Measurements from ENCODE around the gene NR2F1.

DNA sequence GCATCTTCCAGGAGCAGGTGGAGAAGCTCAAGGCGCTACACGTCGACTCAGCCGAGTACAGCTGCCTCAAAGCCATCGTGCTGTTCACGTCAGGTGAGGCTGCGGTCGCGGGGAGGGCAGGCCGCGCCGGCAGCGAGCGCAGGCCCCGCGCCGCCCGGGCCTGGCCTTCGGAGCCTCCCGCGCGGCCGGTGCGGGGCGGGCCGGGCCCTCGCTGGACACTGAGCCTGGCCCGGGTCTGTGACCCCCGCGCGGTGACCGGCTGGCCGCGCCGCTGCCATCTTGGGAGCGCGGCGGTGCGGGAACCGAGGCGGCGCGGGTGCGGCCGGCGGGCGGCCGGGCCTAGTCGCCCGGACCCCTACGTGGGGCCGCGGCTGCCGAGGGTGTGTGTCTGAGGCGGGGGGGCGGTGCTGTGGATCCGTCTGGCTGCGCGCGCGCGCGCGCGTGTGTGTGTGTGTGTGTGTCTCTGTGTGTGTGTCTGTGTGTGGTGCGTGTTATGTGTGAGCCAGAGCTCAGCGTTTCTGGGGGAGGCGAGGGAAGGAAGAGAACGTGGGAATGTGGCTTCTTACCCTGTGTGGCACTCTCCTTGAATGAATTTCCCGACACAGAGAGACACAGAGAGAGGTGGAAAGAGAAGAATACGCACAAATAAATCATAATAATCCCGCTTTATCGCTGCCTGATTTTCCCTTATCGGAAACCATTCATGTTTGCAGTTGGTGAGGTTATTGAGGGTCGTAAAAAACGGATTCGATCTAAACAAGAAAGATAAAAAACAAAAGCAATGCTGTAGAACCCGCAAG lies 5.5 kb downstream of the NR2F1 start:
- TF ChIP-seq CTCF (IDR thresholded peaks at IDR 0.05; ENCODE audit: low read length), result no peak
- no peak for TF ChIP-seq EZH2 (optimal IDR thresholded peaks at IDR 0.05; ENCODE audit: low read depth, low read length)

Data from MM.1S (cell line).